G401.6 (cell line): ENCODE measurements around the gene SVOPL.
"Not testable (repeated sequence)": the region's sequence is repeated elsewhere in the genome, so short reads cannot be mapped to it uniquely, and the experiment has no call there.

Experiments used
- FAIRE-seq: peaks from 2 replicates; lab custom pipeline; 2012; peaks lifted over from hg19 to GRCh38; lab: Jason Lieb, UNC

Gene SVOPL

GRCh38 chr7:138700857-138701536 is at the start of gene SVOPL:
Gene SVOPL, minus strand, starts transcription at chr7:138701362. Its CDS starts 22,317 bp downstream, at chr7:138679045.
- FAIRE-seq, result no peak

DNA sequence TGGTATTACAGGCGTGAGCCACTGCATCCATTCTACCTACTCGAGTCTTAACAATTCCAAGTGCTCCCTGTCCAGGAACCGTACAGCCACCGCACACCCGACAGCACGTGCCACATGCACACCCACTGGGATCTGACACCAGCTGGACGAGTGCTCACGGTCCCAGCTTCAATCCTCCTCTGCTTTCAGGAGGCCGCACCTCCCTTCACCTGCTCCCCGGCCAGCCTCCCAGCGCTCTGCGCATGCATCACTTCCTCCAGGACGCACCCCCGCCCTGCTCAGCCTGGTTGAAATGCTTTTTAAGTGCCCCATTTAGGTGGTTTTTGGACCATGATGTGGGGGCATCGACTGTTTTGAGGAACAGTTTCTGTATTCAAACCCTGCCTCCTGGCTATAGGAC is 49.3 kb upstream of the SVOPL start:
- FAIRE-seq, result no peak

DNA sequence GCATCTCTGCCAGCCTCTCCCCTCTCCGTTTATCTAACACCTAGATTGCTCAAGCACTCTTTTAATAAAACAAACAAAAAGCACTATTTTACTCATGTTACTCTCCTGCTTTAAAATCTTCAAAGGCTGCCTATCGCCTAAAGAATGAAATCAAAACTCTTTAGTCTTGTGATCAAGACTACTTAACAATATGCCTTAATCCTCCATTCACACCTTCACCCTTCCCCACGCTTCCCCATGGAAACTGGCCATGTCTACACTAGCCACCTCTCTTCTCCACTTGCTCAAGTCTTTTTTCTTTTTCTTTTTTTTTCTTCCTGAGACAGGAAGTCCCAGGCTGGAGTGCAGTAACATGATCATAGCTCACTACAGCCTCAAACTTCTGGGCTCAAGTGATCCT is 48.8 kb upstream of the SVOPL start:
- no peak for FAIRE-seq

DNA sequence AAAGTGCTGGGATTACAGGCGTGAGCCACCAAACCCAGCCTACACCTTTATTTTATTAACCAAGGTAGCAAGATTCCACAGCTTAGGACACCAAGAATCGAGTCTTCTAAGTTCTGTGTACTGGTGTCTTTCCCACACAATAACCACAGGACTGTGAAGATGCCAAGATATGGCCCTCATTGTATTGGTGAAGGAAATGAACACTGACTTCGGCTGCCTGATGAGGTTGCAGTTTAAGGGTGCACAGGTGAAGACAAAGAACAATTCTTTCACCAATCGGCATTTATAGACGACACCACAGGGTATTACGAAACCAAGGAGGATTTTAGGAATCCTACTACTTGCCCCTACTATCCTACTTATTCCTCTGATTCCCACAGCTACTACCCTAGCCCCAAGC is 47.5 kb upstream of the SVOPL start:
- no peak for FAIRE-seq

DNA sequence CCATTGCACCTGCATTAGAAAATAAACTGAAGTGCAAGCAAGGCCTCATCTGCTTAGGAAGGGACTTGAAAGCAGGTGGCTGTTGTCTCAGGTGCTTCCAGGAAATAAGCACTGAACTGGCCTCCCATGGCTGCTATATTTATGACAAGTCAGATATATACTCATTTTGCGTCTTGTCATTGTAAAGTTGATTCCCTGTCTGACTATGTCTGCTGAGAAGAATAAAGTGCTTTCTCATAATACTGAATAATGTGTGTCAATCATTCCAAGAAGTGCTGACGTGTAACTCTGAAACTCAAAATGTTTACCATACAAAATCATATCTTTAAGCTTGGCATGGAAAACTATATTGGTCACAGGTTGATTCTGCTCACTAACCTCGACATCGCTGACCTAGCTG is 44.9 kb upstream of the SVOPL start:
- no peak for FAIRE-seq

DNA sequence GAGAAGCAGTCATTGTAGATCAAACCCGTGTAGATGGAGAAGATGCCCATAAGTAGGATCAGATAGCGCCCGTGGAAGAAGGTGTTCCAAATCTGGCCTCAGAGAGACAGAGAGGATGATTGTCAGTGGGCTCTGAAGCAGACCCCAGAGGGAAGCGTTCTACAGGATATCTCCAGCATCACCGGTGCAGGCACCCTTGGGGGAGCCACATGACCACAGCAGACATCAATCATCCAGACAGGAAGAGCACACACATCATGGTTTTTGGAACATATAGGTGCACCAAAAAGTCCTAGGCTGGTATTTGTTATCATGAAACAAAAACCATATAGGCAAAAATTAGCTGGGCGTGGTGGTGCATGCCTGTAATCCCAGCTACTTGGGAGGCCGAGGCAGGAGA is 44.0 kb upstream of the SVOPL start:
- no peak for FAIRE-seq

GRCh38 chr7:138741453-138741735 is 40.2 kb upstream of the SVOPL start:
- FAIRE-seq, result no peak

- FAIRE-seq, result no peak
Observed at GRCh38 chr7:138739859-138740258, 38.7 kb upstream of the SVOPL start.

GRCh38 chr7:138738551-138739335 is 37.6 kb upstream of the SVOPL start:
- peak; percentile 86 for FAIRE-seq

DNA sequence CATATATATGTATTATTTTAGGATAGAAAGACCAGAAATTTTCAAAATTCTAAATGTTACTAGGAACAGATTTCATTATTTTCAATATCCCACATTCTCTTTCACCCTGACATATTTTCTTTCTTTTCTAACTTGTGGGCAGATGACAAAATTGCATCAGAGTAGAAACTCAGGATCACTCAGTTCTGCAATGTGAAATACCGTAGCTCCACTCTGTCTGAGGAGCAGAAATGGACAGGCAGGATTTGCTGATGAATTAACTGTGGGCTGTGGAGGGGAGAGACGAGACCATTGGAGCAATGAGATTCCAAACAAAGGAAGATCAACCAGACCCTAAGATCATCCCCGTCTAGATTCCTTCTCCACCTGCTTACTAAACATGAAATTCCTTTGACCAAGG is 37.0 kb upstream of the SVOPL start:
- no peak for FAIRE-seq

- no peak for FAIRE-seq
Observed at GRCh38 chr7:138735399-138735798, 34.2 kb upstream of the SVOPL start.

DNA sequence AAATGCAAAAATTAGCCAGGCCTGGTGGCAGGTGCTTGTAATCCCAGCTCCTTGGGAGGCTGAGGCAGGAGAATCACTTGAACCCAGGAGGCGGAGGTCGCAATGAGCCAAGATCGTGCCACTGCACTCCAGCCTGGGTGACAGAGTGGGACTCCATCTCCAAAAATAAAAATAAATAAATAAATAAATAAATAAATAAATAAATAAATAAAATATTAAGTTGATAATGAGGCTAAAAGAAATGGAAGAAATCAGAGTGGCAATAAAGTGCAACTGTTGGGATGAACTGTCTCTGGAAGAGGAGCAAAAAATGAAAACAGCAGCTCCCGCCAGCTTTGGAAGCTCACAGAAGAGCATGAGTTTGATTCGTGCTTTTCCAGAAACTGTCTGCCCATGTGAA is 30.6 kb upstream of the SVOPL start:
- not testable (repeated sequence) for FAIRE-seq

- FAIRE-seq, result no peak
Observed at GRCh38 chr7:138729444-138729843, 28.3 kb upstream of the SVOPL start.

- FAIRE-seq, result no peak
Observed at GRCh38 chr7:138727336-138728099, 26.4 kb upstream of the SVOPL start.

- FAIRE-seq, result no peak
Observed at GRCh38 chr7:138726288-138726687, 25.1 kb upstream of the SVOPL start.

DNA sequence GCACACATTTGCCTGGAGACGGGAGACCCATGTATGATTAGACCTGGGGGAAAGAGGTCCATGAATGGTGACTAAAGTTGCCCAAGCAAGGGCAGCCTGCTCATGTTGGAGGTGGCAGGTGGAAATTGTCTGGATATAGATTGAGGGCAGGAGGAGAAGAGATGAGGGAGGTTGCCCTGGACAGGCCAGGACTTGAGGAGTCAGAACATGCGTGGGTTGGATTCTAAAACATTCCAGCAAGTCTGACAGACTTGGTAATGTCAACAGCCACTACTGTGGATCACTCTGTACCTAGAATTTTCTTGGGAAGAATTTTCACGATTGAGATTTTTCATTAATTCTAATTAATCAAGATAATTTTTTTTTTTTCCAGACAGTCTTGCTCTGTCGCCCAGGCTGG is 19.1 kb upstream of the SVOPL start:
- FAIRE-seq, result no peak

- FAIRE-seq, result no peak
Observed at GRCh38 chr7:138716889-138717288, 15.7 kb upstream of the SVOPL start.

DNA sequence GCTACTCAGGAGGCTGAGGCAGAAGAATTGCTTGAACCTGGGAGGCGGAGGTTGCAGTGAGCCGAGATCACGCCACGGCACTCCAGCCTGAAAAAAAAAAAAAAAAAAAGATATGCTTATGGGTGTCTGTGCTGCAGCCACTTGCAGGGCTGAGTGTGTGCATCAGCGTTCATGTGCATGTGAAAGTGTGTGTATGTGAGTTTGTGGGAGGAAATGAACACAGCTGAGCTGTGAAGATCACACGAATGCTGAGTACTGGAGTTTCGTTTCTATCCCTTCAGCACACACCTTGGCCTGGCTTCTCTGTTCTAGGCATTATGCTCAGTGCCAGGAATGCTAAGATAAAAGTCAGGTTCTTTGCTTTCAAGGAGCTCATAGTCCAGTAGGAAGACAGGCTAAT is 12.0 kb upstream of the SVOPL start:
- FAIRE-seq, result no peak

GRCh38 chr7:138712652-138713051 is 11.5 kb upstream of the SVOPL start:
- no peak for FAIRE-seq

GRCh38 chr7:138710536-138711385 is 9.6 kb upstream of the SVOPL start:
- FAIRE-seq, result no peak

DNA sequence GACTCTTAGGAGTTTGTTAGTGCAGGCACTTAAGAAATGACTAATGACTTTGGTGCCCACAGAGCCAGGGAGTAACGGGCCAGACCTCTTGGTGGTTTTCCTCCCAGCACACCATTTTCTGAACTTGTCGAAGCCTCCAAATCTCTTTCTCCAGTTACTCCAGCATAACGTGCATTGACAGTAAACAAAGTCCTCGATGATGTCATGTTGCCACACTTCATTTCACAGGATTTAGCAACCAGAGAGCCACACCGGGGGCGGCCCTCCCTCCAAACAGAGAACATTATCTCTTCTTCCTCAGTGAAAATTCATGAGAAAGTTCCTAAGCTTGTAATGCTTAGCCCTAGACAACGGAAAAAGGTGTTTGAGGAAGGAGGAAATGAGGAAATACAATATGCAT is 4.0 kb upstream of the SVOPL start:
- FAIRE-seq, result no peak

GRCh38 chr7:138701537-138701923 is 368 bp upstream of the SVOPL start:
- no peak for FAIRE-seq

GRCh38 chr7:138699661-138700060 is 1.5 kb downstream of the SVOPL start:
- no peak for FAIRE-seq
